CD14-positive monocyte (primary cell): ENCODE results near the gene MCF2L. TPM values are rescaled to one million over a fixed set of nuclear protein-coding genes. Genes with fewer than 3 reads are reported as not detected.

Experiments used
- DNase-seq, 3 donors: peaks; one replicate each; pipeline ENCODE4 v3.0.0-alpha.2; 2011 to 2022
- H2AFZ ChIP-seq: 2 replicates; pipeline ENCODE4 v1.6.0; 2012; ENCODE audit warnings: mild to moderate bottlenecking, low read depth, low read length, inconsistent platforms; ENCODE audit not compliant: insufficient read depth, poor library complexity, severe bottlenecking
- H3K27ac ChIP-seq, 2 donors: 1 replicate in 1 of 2; 2 replicates in 1 of 2; pipeline ENCODE4 v1.5.1; 2012 to 2013; ENCODE audit warnings: low read length in 2 of 2, control low read depth in 1 of 2, inconsistent platforms in 1 of 2, low read depth in 1 of 2, mild to moderate bottlenecking in 1 of 2
- H3K27me3 ChIP-seq, 2 donors: one replicate each; pipeline versions ENCODE4 v1.6.0 to v1.6.1; 2011 to 2013; ENCODE audit warnings: low read length in 2 of 2; ENCODE audit not compliant: control insufficient read depth in 2 of 2, insufficient read depth in 2 of 2
- H3K36me3 ChIP-seq, 2 donors: replicated peaks in 1 of 2; 1 replicate in 1 of 2; 2 replicates in 1 of 2; pipeline versions ENCODE4 v1.5.1 to v1.6.1; 2012 to 2013; ENCODE audit warnings: low read length in 2 of 2, control low read depth in 1 of 2, inconsistent platforms in 1 of 2, mild to moderate bottlenecking in 1 of 2; ENCODE audit not compliant: insufficient read depth in 2 of 2, control insufficient read depth in 1 of 2
- H3K4me1 ChIP-seq, 2 donors: 1 replicate in 1 of 2; 2 replicates in 1 of 2; pipeline versions ENCODE4 v1.5.1 to v1.6.1; 2012 to 2013; ENCODE audit warnings: low read length in 2 of 2, control low read depth in 1 of 2, inconsistent platforms in 1 of 2, mild to moderate bottlenecking in 1 of 2, moderate library complexity in 1 of 2; ENCODE audit not compliant: insufficient read depth in 2 of 2, control insufficient read depth in 1 of 2
- H3K4me2 ChIP-seq: replicated peaks from 2 replicates; pipeline ENCODE3; 2012; ENCODE audit warnings: low read length, moderate library complexity, mild to moderate bottlenecking; ENCODE audit not compliant: poor library complexity, severe bottlenecking; ENCODE audit errors: extremely low read depth
- H3K4me3 ChIP-seq, 3 experiments: fragments of 200-600 bp in 1 of 3; sonication (generic) in 1 of 3; replicated peaks in 1 of 3; 1 replicate in 2 of 3; 2 replicates in 1 of 3; pipeline ENCODE4 v1.5.1; 2011 to 2013; ENCODE audit warnings: low read length in 3 of 3, mild to moderate bottlenecking in 3 of 3, control low read depth in 2 of 3, low read depth in 2 of 3, inconsistent platforms in 1 of 3, moderate library complexity in 1 of 3
- H3K79me2 ChIP-seq: 2 replicates; pipeline ENCODE4 v1.6.0; 2012; ENCODE audit warnings: mild to moderate bottlenecking, control low read depth, inconsistent platforms, low read length, moderate library complexity; ENCODE audit not compliant: insufficient read depth
- H3K9ac ChIP-seq: 2 replicates; pipeline ENCODE4 v1.6.0; 2017; ENCODE audit warnings: low read length, mild to moderate bottlenecking; ENCODE audit not compliant: insufficient read depth, poor library complexity, severe bottlenecking
- H3K9me3 ChIP-seq, 2 donors: replicated peaks in 1 of 2; 1 replicate in 1 of 2; 2 replicates in 1 of 2; pipeline versions ENCODE4 v1.5.1 to v1.6.1; 2012 to 2013; ENCODE audit warnings: low read length in 2 of 2, control low read depth in 1 of 2; ENCODE audit not compliant: control insufficient read depth in 1 of 2, insufficient read depth in 1 of 2
- H4K20me1 ChIP-seq: 2 replicates; pipeline ENCODE4 v1.6.0; 2012; ENCODE audit warnings: mild to moderate bottlenecking, low read length, control low read depth, moderate library complexity; ENCODE audit not compliant: insufficient read depth
- H3K27ac Mint-ChIP-seq, 7 donors: one replicate each; pipeline ENCODE4 v1.8.0; 2020; ENCODE audit warnings: mild to moderate bottlenecking in 7 of 7, mixed read lengths in 7 of 7, moderate library complexity in 6 of 7, inconsistent platforms in 2 of 7
- H3K27me3 Mint-ChIP-seq, 3 donors: one replicate each; pipeline ENCODE4 v1.8.0; 2021 to 2022; ENCODE audit warnings: low read depth in 3 of 3, mild to moderate bottlenecking in 3 of 3, mixed read lengths in 3 of 3, moderate library complexity in 3 of 3, inconsistent platforms in 1 of 3
- H3K36me3 Mint-ChIP-seq, 2 donors: one replicate each; pipeline ENCODE4 v1.8.0; 2020; ENCODE audit warnings: mixed read lengths in 2 of 2, inconsistent platforms in 1 of 2, mild to moderate bottlenecking in 1 of 2
- H3K4me1 Mint-ChIP-seq: one replicate; pipeline ENCODE4 v1.8.0; 2020; ENCODE audit warnings: mild to moderate bottlenecking, mixed read lengths
- H3K4me3 Mint-ChIP-seq, 2 donors: one replicate each; pipeline ENCODE4 v1.8.0; 2020; ENCODE audit warnings: mild to moderate bottlenecking in 2 of 2, mixed read lengths in 2 of 2, moderate library complexity in 1 of 2
- H3K9me3 Mint-ChIP-seq, 7 donors: one replicate each; pipeline ENCODE4 v1.8.0; 2020 to 2022; ENCODE audit warnings: mixed read lengths in 7 of 7, mild to moderate bottlenecking in 6 of 7, moderate library complexity in 6 of 7, inconsistent platforms in 2 of 7
- CTCF ChIP-seq: fragments of 200-600 bp; IDR thresholded peaks from one replicate; pipeline ENCODE4 v1.8.0; 2022; ENCODE audit warnings: antibody characterized with exemption, mild to moderate bottlenecking
- WGBS: methylation state at CpG from one replicate; pipeline ENCODE4 v1.1.5; 2013; ENCODE audit warnings: missing lambda C conversion rate; ENCODE audit not compliant: insufficient coverage; 5-methylcytosine and 5-hydroxymethylcytosine counted together
- intact Hi-C, 2 donors: fragments of 100-400 bp; cut with micrococcal nuclease; formaldehyde crosslinking; loops; one replicate each; pipeline versions ENCODE4 v1.15.0 to v1.15.1; 2023
- polyA plus RNA-seq, 3 donors: library from polyadenylated mRNA; depleted of rRNA in 1 of 3; unstranded in 2 of 3; stranded (reverse) in 1 of 3; fragments of 300-500 nt in 2 of 3; fragments of >200 nt in 1 of 3; fragmentation: Illumina TruSeq in 2 of 3; gene quantifications; 1 replicate in 2 of 3; 2 replicates in 1 of 3; pipeline ENCODE4 v1.2.3, GENCODE V29; 2012 to 2021

The MCF2L gene
- polyA plus RNA-seq, 3 donors = not detected

DNA sequence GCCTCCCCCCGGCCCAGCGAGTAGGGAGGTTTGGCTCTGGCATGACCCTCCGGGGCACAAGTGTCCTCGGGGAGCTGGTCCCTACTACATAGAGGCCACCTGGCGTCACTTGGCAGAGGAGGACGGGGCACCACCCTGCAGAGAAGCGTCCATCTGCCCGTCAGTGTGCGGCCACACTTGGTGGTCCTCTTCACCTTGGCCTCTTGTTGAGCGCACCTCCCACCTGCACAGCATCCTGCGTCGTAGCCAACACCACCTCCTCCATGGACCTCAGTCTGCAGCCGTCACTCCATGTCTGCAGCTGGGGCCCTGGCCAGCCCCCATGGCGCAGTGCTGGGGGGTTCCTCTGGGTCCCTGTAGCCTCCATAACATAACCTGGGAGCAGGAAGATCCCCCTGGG lies 35.1 kb downstream of the MCF2L start:
- Mint-ChIP-seq H3K27ac (no peak overlapping the region), H3K4me1 (no peaks in the 10 kb centered on the region), H3K4me3 (no peak overlapping the region), H3K9me3 (peaks cover 0 to 8% (median 0%) of the 10 kb centered on the region in 7 donors), H3K27me3 (peaks cover 24 to 29% (median 27%) of the 10 kb centered on the region in 3 donors), H3K36me3 (no peaks in the 10 kb centered on the region)
- H3K27ac ChIP-seq = no peak overlapping the region
- 93% methylated on average over 13 of the region's 14 CpGs for WGBS
- no peak overlapping the region for H3K4me2 ChIP-seq
- no peak for DNase-seq
- H3K36me3 ChIP-seq = no peaks in the 10 kb centered on the region
- no peak overlapping the region for H2AFZ ChIP-seq
- no peak for TF ChIP-seq CTCF
- H3K4me3 ChIP-seq = no peak overlapping the region
- H3K9ac ChIP-seq = no peak overlapping the region
- intact Hi-C loops = no loop called here
- no peaks in the 10 kb centered on the region for H3K9me3 ChIP-seq
- no peaks in the 10 kb centered on the region for H4K20me1 ChIP-seq
- peaks cover 0 to 17% of the 10 kb centered on the region in 2 donors for H3K27me3 ChIP-seq
- no peaks in the 10 kb centered on the region for H3K79me2 ChIP-seq
- no peaks in the 10 kb centered on the region for H3K4me1 ChIP-seq

GRCh38 chr13:113005076-113005865 lies 36.3 kb downstream of the MCF2L start:
- no peaks in the 10 kb centered on the region for H3K36me3 ChIP-seq
- no peak overlapping the region for H2AFZ ChIP-seq
- no peak overlapping the region for H3K9ac ChIP-seq
- H3K79me2 ChIP-seq = no peaks in the 10 kb centered on the region
- H3K27me3 ChIP-seq = peaks cover 0 to 17% of the 10 kb centered on the region in 2 donors
- H3K4me3 Mint-ChIP-seq = no peak overlapping the region
- no peaks in the 10 kb centered on the region for H3K4me1 ChIP-seq
- 59% methylated on average over 22 of the region's 26 CpGs for WGBS
- H3K4me2 ChIP-seq = no peak overlapping the region
- H3K9me3 ChIP-seq = no peaks in the 10 kb centered on the region
- H3K27me3 Mint-ChIP-seq = peaks cover 24 to 29% (median 26%) of the 10 kb centered on the region in 3 donors
- no peak for TF ChIP-seq CTCF
- H3K27ac ChIP-seq = no peak overlapping the region
- peak overlapping the region in 1 of 7 donors; percentile 51 for H3K27ac Mint-ChIP-seq
- intact Hi-C loops = no loop called here
- no peaks in the 10 kb centered on the region for H4K20me1 ChIP-seq
- H3K4me3 ChIP-seq = no peak overlapping the region
- peaks cover 3% of the 10 kb centered on the region for H3K4me1 Mint-ChIP-seq
- DNase-seq = no peak
- no peaks in the 10 kb centered on the region for H3K36me3 Mint-ChIP-seq
- peaks cover 0 to 8% (median 0%) of the 10 kb centered on the region in 7 donors for H3K9me3 Mint-ChIP-seq
